Measurements from ENCODE around the gene SLC6A6.

Gene SLC6A6

DNA sequence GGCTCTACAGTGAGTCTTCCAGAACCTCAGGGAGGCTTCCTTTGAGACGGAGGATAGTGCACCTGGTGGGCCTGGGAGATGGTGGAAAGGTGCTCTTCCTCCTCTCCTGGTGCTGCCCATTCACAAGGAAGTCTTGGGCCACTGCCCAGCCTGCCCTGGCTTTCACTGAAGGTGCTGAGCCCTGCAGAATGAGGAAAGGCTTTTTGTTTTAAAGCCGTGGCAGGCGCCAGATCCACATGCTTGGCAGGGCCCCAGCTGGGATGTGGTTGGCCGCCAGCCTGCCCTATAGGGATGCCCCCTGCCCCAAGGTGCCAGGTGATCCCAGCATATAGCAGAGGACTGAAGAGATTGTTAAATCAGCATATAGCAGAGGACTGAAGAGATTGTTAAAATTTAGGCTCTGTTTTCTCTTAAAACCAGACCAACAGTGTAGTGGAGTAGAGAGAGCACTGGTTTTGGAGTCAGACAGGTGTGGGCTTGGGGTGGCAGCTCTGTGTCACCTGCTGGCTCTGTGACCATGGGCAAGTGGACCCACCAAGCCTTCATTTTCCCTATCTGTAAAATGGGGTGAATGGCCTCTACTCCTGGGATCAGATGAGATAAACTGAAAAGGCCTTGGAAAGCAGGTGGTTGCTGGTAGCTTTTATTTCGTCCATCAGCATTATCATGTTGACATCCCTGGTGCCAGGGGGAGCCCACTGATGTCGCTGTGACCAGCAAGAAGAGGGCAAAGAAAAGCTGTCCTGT lies 53.3 kb downstream of the SLC6A6 start:
- no peak for TF ChIP-seq SUZ12 (IDR thresholded peaks at IDR 0.05; ENCODE audit: extremely low read depth, insufficient read depth, insufficient read length)
- TF ChIP-seq YY1 (IDR thresholded peaks at IDR 0.05; ENCODE audit: insufficient read depth, insufficient read length): no peak
- TF ChIP-seq ZNF274 (IDR thresholded peaks at IDR 0.05; ENCODE audit: low read depth, low read length): no peak
- Histone ChIP-seq H3K4me3 (ENCODE audit: insufficient read length, low read depth) (no peak overlapping the region), H3K36me3 (ENCODE audit: insufficient read depth, insufficient read length, low read length) (peaks cover 99% of the 10 kb centered on the region), H3K27me3 (ENCODE audit: insufficient read depth, insufficient read length) (no peaks in the 10 kb centered on the region), H3K4me1 (ENCODE audit: insufficient read depth, insufficient read length) (peaks cover 24% of the 10 kb centered on the region), H3K9ac (ENCODE audit: insufficient read length, low read depth) (no peak overlapping the region), H3K9me3 (ENCODE audit: insufficient read depth, low read length) (no peaks in the 10 kb centered on the region)
- no peak for DNase-seq (ENCODE audit: low read depth, low spot score)

DNA sequence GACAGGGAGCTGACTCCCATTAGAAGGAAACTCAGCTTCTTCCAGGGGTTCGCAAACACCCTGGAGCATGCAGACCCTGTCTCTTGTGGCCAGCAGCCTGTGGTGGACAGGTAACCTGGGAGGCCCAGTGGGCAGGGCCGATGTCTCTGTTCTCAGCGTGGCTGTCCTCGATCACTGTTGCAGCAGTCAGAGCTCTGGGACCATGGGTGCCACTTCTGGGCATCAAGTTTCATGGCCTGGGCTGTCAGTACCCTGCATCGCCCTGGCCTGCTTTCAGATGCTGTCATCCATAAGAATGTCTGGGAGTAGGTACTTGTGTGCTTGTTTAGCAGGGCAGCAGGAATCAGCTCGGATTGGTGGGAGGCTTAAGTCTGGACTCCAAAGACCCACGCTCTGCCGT lies 54.4 kb downstream of the SLC6A6 start:
- Histone ChIP-seq H3K4me3 (ENCODE audit: insufficient read length, low read depth) (no peak overlapping the region), H3K36me3 (ENCODE audit: insufficient read depth, insufficient read length, low read length) (peaks cover 99% of the 10 kb centered on the region), H3K27me3 (ENCODE audit: insufficient read depth, insufficient read length) (no peaks in the 10 kb centered on the region), H3K4me1 (ENCODE audit: insufficient read depth, insufficient read length) (peaks cover 30% of the 10 kb centered on the region), H3K9me3 (ENCODE audit: insufficient read depth, low read length) (no peaks in the 10 kb centered on the region), H3K9ac (ENCODE audit: insufficient read length, low read depth) (no peak overlapping the region)
- no peak for DNase-seq (ENCODE audit: low read depth, low spot score)
- no peak for TF ChIP-seq YY1 (IDR thresholded peaks at IDR 0.05; ENCODE audit: insufficient read depth, insufficient read length)
- TF ChIP-seq ZNF274 (IDR thresholded peaks at IDR 0.05; ENCODE audit: low read depth, low read length): no peak
- TF ChIP-seq SUZ12 (IDR thresholded peaks at IDR 0.05; ENCODE audit: extremely low read depth, insufficient read depth, insufficient read length): no peak

DNA sequence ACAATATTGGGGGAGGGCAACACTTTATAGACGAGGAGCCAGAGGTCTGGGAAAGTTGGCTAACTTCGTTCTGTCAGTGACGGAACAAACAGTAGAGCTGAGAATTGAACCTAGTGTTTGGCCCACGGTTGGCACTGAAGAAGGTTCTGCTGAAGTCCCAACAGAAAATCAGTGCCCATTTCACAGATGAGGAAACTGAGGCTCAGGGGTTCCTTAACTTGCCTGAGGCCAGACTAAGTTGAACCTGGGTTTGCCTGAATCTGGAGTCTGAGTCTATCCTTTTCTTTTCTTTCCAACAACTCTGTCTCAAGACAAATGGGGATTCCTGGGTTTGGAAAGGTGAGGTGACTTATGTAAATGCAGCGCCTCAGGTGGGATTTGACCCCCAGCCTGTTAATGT lies 55.1 kb downstream of the SLC6A6 start:
- TF ChIP-seq YY1 (IDR thresholded peaks at IDR 0.05; ENCODE audit: insufficient read depth, insufficient read length) (no peak), ZNF274 (IDR thresholded peaks at IDR 0.05; ENCODE audit: low read depth, low read length) (no peak), SUZ12 (IDR thresholded peaks at IDR 0.05; ENCODE audit: extremely low read depth, insufficient read depth, insufficient read length) (no peak)
- DNase-seq (ENCODE audit: low read depth, low spot score): no peak
- H3K9ac ChIP-seq (ENCODE audit: insufficient read length, low read depth): no peak overlapping the region
- H3K9me3 ChIP-seq (ENCODE audit: insufficient read depth, low read length): no peaks in the 10 kb centered on the region
- no peaks in the 10 kb centered on the region for H3K27me3 ChIP-seq (ENCODE audit: insufficient read depth, insufficient read length)
- peaks cover 99% of the 10 kb centered on the region for H3K36me3 ChIP-seq (ENCODE audit: insufficient read depth, insufficient read length, low read length)
- H3K4me1 ChIP-seq (ENCODE audit: insufficient read depth, insufficient read length): peaks cover 26% of the 10 kb centered on the region
- H3K4me3 ChIP-seq (ENCODE audit: insufficient read length, low read depth): no peak overlapping the region

DNA sequence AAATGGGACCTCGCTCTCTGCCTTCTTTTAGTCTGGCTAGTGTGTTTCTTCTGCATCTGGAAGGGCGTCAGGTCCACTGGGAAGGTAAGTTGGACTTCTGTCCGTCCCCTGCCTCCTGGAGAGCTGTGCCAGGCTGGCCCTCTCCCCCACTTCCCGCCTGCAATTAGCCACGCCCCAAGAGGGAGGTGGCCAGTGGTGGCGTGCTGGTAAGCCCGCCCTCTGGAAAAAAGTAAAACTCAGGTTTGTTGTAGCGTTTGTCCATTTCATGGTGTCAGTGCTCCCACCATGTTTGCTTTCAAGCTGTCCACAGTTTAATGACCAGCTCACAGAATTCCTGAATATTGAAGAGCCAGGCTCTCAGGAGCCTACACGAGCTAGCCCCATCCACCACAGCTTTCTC lies 55.6 kb downstream of the SLC6A6 start:
- Histone ChIP-seq H3K9me3 (ENCODE audit: insufficient read depth, low read length) (no peaks in the 10 kb centered on the region), H3K4me1 (ENCODE audit: insufficient read depth, insufficient read length) (peaks cover 27% of the 10 kb centered on the region), H3K4me3 (ENCODE audit: insufficient read length, low read depth) (no peak overlapping the region), H3K27me3 (ENCODE audit: insufficient read depth, insufficient read length) (no peaks in the 10 kb centered on the region), H3K9ac (ENCODE audit: insufficient read length, low read depth) (no peak overlapping the region), H3K36me3 (ENCODE audit: insufficient read depth, insufficient read length, low read length) (peaks cover 99% of the 10 kb centered on the region)
- no peak for DNase-seq (ENCODE audit: low read depth, low spot score)
- no peak for TF ChIP-seq ZNF274 (IDR thresholded peaks at IDR 0.05; ENCODE audit: low read depth, low read length)
- TF ChIP-seq YY1 (IDR thresholded peaks at IDR 0.05; ENCODE audit: insufficient read depth, insufficient read length): no peak
- no peak for TF ChIP-seq SUZ12 (IDR thresholded peaks at IDR 0.05; ENCODE audit: extremely low read depth, insufficient read depth, insufficient read length)

DNA sequence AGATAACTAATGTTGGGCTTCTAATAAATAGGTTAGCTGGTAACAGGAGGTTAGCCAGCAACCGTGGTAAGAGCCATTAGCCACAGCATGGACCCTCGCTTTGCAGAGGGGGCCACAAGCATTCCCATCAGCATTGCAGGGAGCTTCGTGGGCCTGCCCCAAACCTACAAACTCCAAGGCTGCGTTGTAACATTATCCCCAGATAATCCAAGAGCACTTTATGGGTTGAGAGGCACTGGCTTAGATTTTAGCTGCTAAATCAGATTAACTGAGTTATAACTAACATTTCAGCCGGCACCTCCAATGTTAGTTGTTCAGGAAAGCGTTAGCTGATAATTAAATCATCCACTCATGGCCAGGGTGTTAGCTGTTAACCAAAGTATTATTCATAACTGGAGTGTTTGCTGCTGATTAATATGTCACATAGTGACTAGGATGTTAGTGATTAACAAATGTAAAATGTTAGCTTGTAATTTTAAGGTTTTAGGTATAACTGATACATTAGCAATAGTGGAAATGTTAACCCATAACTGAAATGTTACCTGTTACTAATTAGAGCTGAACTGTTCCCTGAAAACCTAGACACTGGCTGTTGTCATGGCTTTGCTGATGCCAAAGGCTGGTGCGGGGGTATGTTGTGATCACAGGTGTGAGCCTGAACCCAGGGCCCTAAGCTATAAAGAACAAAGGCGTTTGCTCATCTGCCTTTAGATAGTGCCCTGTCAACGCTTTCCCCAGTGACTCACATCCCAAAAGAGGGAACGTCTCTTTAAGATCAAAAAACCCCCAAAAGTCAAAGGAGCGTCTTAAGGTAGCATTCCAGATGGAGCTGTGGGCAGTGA lies 56.2 kb downstream of the SLC6A6 start:
- Histone ChIP-seq H3K9ac (ENCODE audit: insufficient read length, low read depth) (no peak overlapping the region), H3K9me3 (ENCODE audit: insufficient read depth, low read length) (no peaks in the 10 kb centered on the region), H3K4me3 (ENCODE audit: insufficient read length, low read depth) (no peak overlapping the region), H3K4me1 (ENCODE audit: insufficient read depth, insufficient read length) (peaks cover 29% of the 10 kb centered on the region), H3K27me3 (ENCODE audit: insufficient read depth, insufficient read length) (no peaks in the 10 kb centered on the region), H3K36me3 (ENCODE audit: insufficient read depth, insufficient read length, low read length) (peaks cover 97% of the 10 kb centered on the region)
- DNase-seq (ENCODE audit: low read depth, low spot score): no peak
- TF ChIP-seq SUZ12 (IDR thresholded peaks at IDR 0.05; ENCODE audit: extremely low read depth, insufficient read depth, insufficient read length) (no peak), YY1 (IDR thresholded peaks at IDR 0.05; ENCODE audit: insufficient read depth, insufficient read length) (no peak), ZNF274 (IDR thresholded peaks at IDR 0.05; ENCODE audit: low read depth, low read length) (no peak)

DNA sequence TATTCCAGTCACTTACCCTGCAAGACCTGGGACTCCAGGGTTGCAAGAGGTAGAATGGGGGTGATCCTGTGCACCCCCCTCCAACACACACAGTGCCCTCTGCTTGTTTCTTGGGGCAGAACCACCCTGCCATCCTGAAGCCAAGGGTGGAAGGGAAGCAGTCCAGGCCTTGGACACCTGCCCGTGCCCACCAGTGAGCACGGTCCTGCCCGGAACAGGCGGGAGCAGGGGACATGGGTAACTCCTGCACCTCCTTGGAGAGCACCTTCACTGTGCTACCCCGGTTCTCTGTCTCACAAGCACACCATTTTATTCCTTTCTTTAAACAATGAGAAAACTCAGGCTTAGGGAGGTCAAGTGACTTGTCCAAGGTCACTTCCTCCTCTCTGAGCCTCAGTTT lies 57.0 kb downstream of the SLC6A6 start:
- Histone ChIP-seq H3K9ac (ENCODE audit: insufficient read length, low read depth) (no peak overlapping the region), H3K27me3 (ENCODE audit: insufficient read depth, insufficient read length) (no peaks in the 10 kb centered on the region), H3K9me3 (ENCODE audit: insufficient read depth, low read length) (no peaks in the 10 kb centered on the region), H3K4me3 (ENCODE audit: insufficient read length, low read depth) (no peak overlapping the region), H3K36me3 (ENCODE audit: insufficient read depth, insufficient read length, low read length) (peaks cover 97% of the 10 kb centered on the region), H3K4me1 (ENCODE audit: insufficient read depth, insufficient read length) (peaks cover 33% of the 10 kb centered on the region)
- DNase-seq (ENCODE audit: low read depth, low spot score): no peak
- no peak for TF ChIP-seq ZNF274 (IDR thresholded peaks at IDR 0.05; ENCODE audit: low read depth, low read length)
- no peak for TF ChIP-seq SUZ12 (IDR thresholded peaks at IDR 0.05; ENCODE audit: extremely low read depth, insufficient read depth, insufficient read length)
- no peak for TF ChIP-seq YY1 (IDR thresholded peaks at IDR 0.05; ENCODE audit: insufficient read depth, insufficient read length)

DNA sequence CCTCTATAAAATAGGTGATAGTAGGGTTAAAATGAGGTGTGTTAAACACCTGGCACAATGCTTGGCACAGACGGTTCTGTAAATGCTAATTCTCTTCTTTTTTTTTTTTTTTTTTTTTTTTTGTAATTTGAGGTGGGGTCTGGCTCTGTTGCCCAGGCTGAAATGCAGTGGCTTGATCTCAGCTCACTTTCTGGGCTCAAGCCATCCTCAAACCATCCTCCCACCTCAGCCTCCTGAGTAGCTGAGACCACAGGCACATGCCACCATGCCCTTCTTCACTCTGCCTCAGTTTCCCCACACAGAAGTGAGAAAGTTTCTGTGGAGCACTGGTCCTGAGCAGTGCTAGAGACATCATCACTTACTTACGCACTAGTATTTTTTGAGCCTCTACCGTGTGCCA lies 57.4 kb downstream of the SLC6A6 start:
- Histone ChIP-seq H3K9me3 (ENCODE audit: insufficient read depth, low read length) (no peaks in the 10 kb centered on the region), H3K9ac (ENCODE audit: insufficient read length, low read depth) (no peak overlapping the region), H3K4me1 (ENCODE audit: insufficient read depth, insufficient read length) (peaks cover 33% of the 10 kb centered on the region), H3K36me3 (ENCODE audit: insufficient read depth, insufficient read length, low read length) (peaks cover 98% of the 10 kb centered on the region), H3K4me3 (ENCODE audit: insufficient read length, low read depth) (no peak overlapping the region), H3K27me3 (ENCODE audit: insufficient read depth, insufficient read length) (no peaks in the 10 kb centered on the region)
- TF ChIP-seq YY1 (IDR thresholded peaks at IDR 0.05; ENCODE audit: insufficient read depth, insufficient read length) (no peak), ZNF274 (IDR thresholded peaks at IDR 0.05; ENCODE audit: low read depth, low read length) (no peak), SUZ12 (IDR thresholded peaks at IDR 0.05; ENCODE audit: extremely low read depth, insufficient read depth, insufficient read length) (no peak)
- DNase-seq (ENCODE audit: low read depth, low spot score): no peak
